Body of pancreas (tissue), 4 donors: ENCODE data around the gene CDH4. TPM values are rescaled to one million over a fixed set of nuclear protein-coding genes. Genes with fewer than 3 reads are reported as not detected.

ENCODE experiments used
- ATAC-seq: fragments of 150-250 bp; one replicate; pipeline ENCODE4 v1.9.1; 2016
- DNase-seq, 4 donors: peaks; one replicate each; pipeline ENCODE4 v3.0.0-alpha.2; 2019
- H3K27ac ChIP-seq, 4 donors: fragments of 200-600 bp; sonication (generic); 1 replicate in 3 of 4; 2 replicates in 1 of 4; pipeline versions ENCODE4 v1.5.1 to v1.6.1; 2016 to 2019; ENCODE audit warnings: mild to moderate bottlenecking in 1 of 4, mixed read lengths in 1 of 4, moderate library complexity in 1 of 4
- H3K27me3 ChIP-seq, 2 donors: fragments of 200-600 bp; sonication (generic); one replicate each; pipeline ENCODE4 v1.6.0; 2016; ENCODE audit warnings: mild to moderate bottlenecking in 1 of 2
- H3K36me3 ChIP-seq, 2 donors: fragments of 200-600 bp; sonication (generic); replicated peaks in 1 of 2; 2 replicates each; pipeline ENCODE4 v1.5.1; 2016; ENCODE audit warnings: low read depth in 2 of 2; ENCODE audit not compliant: insufficient read depth in 1 of 2
- H3K4me1 ChIP-seq: fragments of 200-600 bp; sonication (generic); one replicate; pipeline ENCODE4 v1.6.0; 2016
- H3K4me3 ChIP-seq, 2 donors: fragments of 200-600 bp; sonication (generic); 1 replicate in 1 of 2; 2 replicates in 1 of 2; pipeline ENCODE4 v1.5.1; 2016 to 2019
- H3K9me3 ChIP-seq, 3 donors: fragments of 200-600 bp; sonication (generic); 1 replicate in 2 of 3; 2 replicates in 1 of 3; pipeline ENCODE4 v1.5.1; 2016
- POLR2A ChIP-seq, 3 donors: fragments of 450-650 bp; IDR thresholded peaks; one replicate each; pipeline ENCODE4 v1.6.1; 2016; ENCODE audit warnings: antibody characterized with exemption in 3 of 3, mild to moderate bottlenecking in 2 of 3
- WGBS, 2 donors: methylation state at CpG; one replicate each; pipeline ENCODE4 v1.1.5; 2017; 5-methylcytosine and 5-hydroxymethylcytosine counted together
- intact Hi-C: fragments of 100-400 bp; cut with DNase I; formaldehyde crosslinking; loops from one replicate; pipeline ENCODE4 v1.15.1; 2023
- total RNA-seq, 2 donors: library from RNA; depleted of rRNA; stranded (reverse); fragments of >200 nt; gene quantifications; one replicate each; pipeline ENCODE4 v1.1.0, GENCODE V29; 2016
- TF ChIP-seq, protein P1 (sequence below), 7 experiments: fragments of 450-650 bp in 4 of 7; fragments of 200-600 bp in 3 of 7; sonication (generic) in 3 of 7; IDR thresholded peaks; one replicate each; pipeline ENCODE4 v1.5.1; 2016 to 2019; ENCODE audit warnings: antibody characterized with exemption in 7 of 7

CDH4 gene
- total RNA-seq, 2 donors from 2014 or later = 0.33 to 0.52 TPM

DNA sequence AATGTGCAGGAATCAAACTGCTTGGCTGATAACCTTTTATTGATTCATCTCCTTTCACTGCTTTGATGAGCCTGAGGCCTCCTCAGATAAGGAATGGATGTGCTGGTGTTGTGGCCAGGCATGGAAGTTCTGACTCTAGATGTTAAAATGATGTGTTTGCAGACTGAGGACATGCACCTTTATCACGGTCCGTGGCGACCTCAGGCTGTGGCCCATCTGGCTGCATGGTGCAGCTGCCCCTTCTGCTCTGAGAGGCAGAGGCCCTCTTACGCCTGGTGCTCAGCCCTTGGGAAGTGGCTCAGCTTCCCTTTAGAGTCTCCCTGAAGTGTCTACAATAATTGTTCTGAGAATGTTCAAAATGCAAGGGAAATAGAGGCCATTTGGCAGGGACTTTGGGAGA lies 26.2 kb downstream of the CDH4 start:
- Histone ChIP-seq H3K36me3 (no peaks in the 10 kb centered on the region), H3K9me3 (no peaks in the 10 kb centered on the region), H3K4me3 (no peak overlapping the region), H3K27me3 (no peaks in the 10 kb centered on the region), H3K27ac (no peak overlapping the region), H3K4me1 (no peaks in the 10 kb centered on the region)
- intact Hi-C loops = no loop called here
- 43 to 45% methylated on average over 4 of the region's 4 CpGs for WGBS, 2 donors
- ATAC-seq = no peak
- no peak for DNase-seq
- TF ChIP-seq, protein P1, sequence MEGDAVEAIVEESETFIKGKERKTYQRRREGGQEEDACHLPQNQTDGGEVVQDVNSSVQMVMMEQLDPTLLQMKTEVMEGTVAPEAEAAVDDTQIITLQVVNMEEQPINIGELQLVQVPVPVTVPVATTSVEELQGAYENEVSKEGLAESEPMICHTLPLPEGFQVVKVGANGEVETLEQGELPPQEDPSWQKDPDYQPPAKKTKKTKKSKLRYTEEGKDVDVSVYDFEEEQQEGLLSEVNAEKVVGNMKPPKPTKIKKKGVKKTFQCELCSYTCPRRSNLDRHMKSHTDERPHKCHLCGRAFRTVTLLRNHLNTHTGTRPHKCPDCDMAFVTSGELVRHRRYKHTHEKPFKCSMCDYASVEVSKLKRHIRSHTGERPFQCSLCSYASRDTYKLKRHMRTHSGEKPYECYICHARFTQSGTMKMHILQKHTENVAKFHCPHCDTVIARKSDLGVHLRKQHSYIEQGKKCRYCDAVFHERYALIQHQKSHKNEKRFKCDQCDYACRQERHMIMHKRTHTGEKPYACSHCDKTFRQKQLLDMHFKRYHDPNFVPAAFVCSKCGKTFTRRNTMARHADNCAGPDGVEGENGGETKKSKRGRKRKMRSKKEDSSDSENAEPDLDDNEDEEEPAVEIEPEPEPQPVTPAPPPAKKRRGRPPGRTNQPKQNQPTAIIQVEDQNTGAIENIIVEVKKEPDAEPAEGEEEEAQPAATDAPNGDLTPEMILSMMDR (IDR thresholded peaks at IDR 0.05) = no peak
- TF ChIP-seq POLR2A (IDR thresholded peaks at IDR 0.05) = no peak

DNA sequence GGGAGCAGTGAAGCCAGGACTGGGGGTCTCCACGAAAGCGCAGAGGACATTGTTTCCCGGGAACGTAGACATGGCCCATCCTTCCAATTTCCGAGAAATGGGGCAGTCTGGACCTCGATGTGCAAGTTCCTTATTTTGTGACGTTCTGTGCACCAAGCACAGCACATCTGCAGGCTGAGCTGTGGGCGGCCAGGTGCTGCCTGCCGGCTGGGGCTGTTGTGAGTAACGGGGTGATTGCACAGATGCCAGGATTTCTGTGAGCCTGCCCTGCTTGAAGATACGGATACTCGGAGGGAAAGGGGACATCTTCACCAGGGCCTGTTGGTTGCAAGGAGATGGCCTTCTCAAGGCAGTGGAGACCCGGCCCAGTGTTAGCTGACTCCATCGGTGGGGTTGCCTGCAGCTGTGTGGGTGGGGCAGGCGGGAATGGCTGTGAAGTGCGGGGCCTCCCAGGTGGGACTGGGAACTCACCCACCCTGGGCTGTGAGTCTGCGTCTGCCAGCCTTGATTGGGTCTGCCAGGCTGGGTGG lies 27.6 kb downstream of the CDH4 start:
- intact Hi-C loops = no loop called here
- H3K4me3 ChIP-seq = no peak overlapping the region
- no peak overlapping the region for H3K27ac ChIP-seq
- no peak for DNase-seq
- no peak for TF ChIP-seq POLR2A (IDR thresholded peaks at IDR 0.05)
- TF ChIP-seq, protein P1 (IDR thresholded peaks at IDR 0.05) = no peak
- no peaks in the 10 kb centered on the region for H3K27me3 ChIP-seq
- ATAC-seq = no peak
- no peaks in the 10 kb centered on the region for H3K4me1 ChIP-seq
- H3K9me3 ChIP-seq = no peaks in the 10 kb centered on the region
- WGBS, 2 donors = 55 to 71% methylated on average over 12 to 17 of the region's 17 CpGs
- no peaks in the 10 kb centered on the region for H3K36me3 ChIP-seq

DNA sequence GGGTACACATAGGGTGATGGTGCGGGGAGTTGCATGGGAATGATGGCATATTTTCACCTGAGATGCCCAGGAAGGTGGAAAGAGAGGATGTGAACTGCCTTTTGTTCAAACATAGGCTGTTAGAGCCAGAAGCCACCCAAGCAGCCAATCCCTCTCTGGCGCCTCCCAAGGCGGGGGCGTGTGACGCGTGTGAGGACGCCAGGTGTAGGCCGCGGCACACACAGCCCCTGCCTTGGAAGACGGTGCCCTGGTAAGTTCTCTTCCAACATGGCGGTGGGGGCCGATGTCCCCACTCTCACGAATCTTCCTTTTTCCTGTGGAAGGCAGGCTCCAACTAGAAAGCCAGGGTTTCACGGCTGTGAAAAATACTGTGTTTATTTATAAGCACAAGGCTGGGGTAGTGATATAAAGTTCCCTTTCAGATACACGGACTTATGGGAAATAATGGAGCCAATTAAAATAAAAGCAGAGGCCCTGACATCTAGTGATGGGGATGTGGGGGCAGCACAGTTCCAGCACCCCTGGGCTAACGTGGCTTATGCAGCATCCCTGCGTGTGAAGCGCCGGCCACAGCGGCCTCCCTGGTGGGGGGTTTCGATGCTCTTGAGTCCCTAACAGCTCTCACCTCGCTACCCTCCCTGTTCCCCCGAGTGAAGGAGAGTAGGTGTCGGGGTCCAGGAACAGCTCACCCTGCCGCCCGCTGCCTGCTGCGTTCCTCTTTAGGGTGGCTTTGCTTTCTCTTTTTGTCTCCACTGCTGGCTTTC lies 28.3 kb downstream of the CDH4 start:
- Histone ChIP-seq H3K36me3 (no peaks in the 10 kb centered on the region), H3K4me1 (no peaks in the 10 kb centered on the region), H3K27ac (no peak overlapping the region), H3K4me3 (no peak overlapping the region), H3K27me3 (no peaks in the 10 kb centered on the region), H3K9me3 (no peaks in the 10 kb centered on the region)
- DNase-seq = no peak
- WGBS, 2 donors = 78 to 82% methylated on average over 26 to 27 of the region's 27 CpGs
- intact Hi-C loops = no loop called here
- TF ChIP-seq, protein P1 (IDR thresholded peaks at IDR 0.05) = no peak
- TF ChIP-seq POLR2A (IDR thresholded peaks at IDR 0.05) = no peak
- no peak for ATAC-seq

DNA sequence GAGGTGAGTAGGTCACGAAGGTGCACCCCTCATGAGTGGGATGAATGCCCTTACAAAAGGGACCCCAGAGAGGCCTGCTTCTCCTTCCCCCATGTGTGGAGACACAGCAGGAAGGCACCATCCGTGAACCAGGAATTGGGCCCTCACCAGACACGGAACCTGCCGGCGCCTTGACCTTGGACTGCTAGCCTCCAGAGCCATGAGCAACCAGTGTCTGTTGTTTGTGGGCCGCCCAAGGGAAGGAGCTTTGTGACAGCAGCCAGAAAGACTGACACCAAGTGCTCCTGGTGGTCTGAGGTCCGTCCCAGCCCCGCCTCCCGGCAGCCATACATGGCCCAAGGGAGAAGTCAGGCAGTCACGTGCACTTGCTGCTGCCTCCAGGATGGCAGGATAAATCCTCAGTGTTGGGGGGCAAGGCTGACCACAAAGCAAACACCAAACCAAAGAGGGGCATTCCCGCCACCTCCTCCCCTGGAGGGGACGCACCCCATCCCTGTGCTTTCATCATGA lies 29.3 kb downstream of the CDH4 start:
- intact Hi-C loops = no loop called here
- 77 to 81% methylated on average over 12 of the region's 12 CpGs for WGBS, 2 donors
- Histone ChIP-seq H3K36me3 (no peaks in the 10 kb centered on the region), H3K4me1 (no peaks in the 10 kb centered on the region), H3K27me3 (no peaks in the 10 kb centered on the region), H3K9me3 (no peaks in the 10 kb centered on the region), H3K27ac (no peak overlapping the region), H3K4me3 (no peak overlapping the region)
- DNase-seq = no peak
- no peak for TF ChIP-seq POLR2A (IDR thresholded peaks at IDR 0.05)
- TF ChIP-seq, protein P1 (IDR thresholded peaks at IDR 0.05) = no peak
- no peak for ATAC-seq
